HepG2 (cell line): ENCODE data around the gene ZNF653. TPM values are rescaled to one million over a fixed set of nuclear protein-coding genes. Genes with fewer than 3 reads are reported as not detected.

Source experiments
- ELF1 ChIP-seq: sonication (generic); formaldehyde crosslinking; IDR thresholded peaks from 2 replicates; pipeline ENCODE4 v1.4.0; 2020; ENCODE audit warnings: missing genetic modification reagents
- KLF12 ChIP-seq: sonication (generic); formaldehyde crosslinking; IDR thresholded peaks from 2 replicates; pipeline ENCODE4 v1.4.0; 2020; ENCODE audit warnings: missing genetic modification reagents, borderline replicate concordance
- RBAK ChIP-seq: sonication (generic); formaldehyde crosslinking; IDR thresholded peaks from 2 replicates; pipeline ENCODE4 v1.5.1; 2020; ENCODE audit warnings: mild to moderate bottlenecking, missing genetic modification reagents
- SIN3A ChIP-seq: IDR thresholded peaks from 2 replicates; pipeline ENCODE4 v1.6.1; 2011; ENCODE audit warnings: low read depth, mild to moderate bottlenecking, control low read depth, low read length, borderline replicate concordance
- SP2 ChIP-seq: sonication (generic); formaldehyde crosslinking; IDR thresholded peaks from 2 replicates; pipeline ENCODE4 v1.5.1; 2020; ENCODE audit warnings: mild to moderate bottlenecking, missing genetic modification reagents
- ZEB1 ChIP-seq: IDR thresholded peaks from 2 replicates; pipeline ENCODE4 v1.6.1; 2012; ENCODE audit warnings: mild to moderate bottlenecking, low read depth, inconsistent platforms; ENCODE audit not compliant: insufficient replicate concordance
- ZFY ChIP-seq: sonication (generic); formaldehyde crosslinking; IDR thresholded peaks from 2 replicates; pipeline ENCODE4 v1.4.0; 2020; ENCODE audit warnings: missing genetic modification reagents
- ZNF20 ChIP-seq: sonication (generic); formaldehyde crosslinking; IDR thresholded peaks from 2 replicates; pipeline ENCODE4 v1.4.0; 2020; ENCODE audit warnings: mild to moderate bottlenecking, moderate library complexity, missing genetic modification reagents
- ZNF30 ChIP-seq: sonication (generic); formaldehyde crosslinking; IDR thresholded peaks from 2 replicates; pipeline ENCODE4 v1.5.0; 2020; ENCODE audit warnings: mild to moderate bottlenecking, missing genetic modification reagents
- ZNF354B ChIP-seq: sonication (generic); formaldehyde crosslinking; IDR thresholded peaks from 2 replicates; pipeline ENCODE4 v1.8.0; 2022; ENCODE audit warnings: mild to moderate bottlenecking, missing genetic modification reagents
- ZNF709 ChIP-seq: sonication (generic); formaldehyde crosslinking; IDR thresholded peaks from 2 replicates; pipeline ENCODE4 v1.5.0; 2020; ENCODE audit warnings: mild to moderate bottlenecking, missing genetic modification reagents
- ZNF841 ChIP-seq: sonication (generic); formaldehyde crosslinking; IDR thresholded peaks from 2 replicates; pipeline ENCODE4 v1.8.1; 2023; ENCODE audit warnings: missing genetic modification reagents, borderline replicate concordance
- ZNF879 ChIP-seq: sonication (generic); formaldehyde crosslinking; IDR thresholded peaks from 2 replicates; pipeline ENCODE4 v1.8.1; 2023; ENCODE audit warnings: missing genetic modification reagents
- polyA plus RNA-seq, 8 experiments: library from polyadenylated mRNA; depleted of rRNA in 3 of 8; stranded (reverse) in 7 of 8; unstranded in 1 of 8; fragments of >200 nt; fragmentation: Illumina TruSeq in 4 of 8; extraction: Trizol in 4 of 8; gene quantifications; 2 replicates each; pipeline versions ENCODE4 v1.2.1 to v1.2.3, GENCODE V29; 2011 to 2016; ENCODE audit warnings: low read depth in 4 of 8, missing spikeins in 1 of 8, mixed read lengths in 1 of 8; ENCODE audit not compliant: insufficient read depth in 1 of 8
- total RNA-seq, 5 experiments: library from RNA; depleted of rRNA; stranded (reverse); fragments of >200 nt; fragmentation: Illumina TruSeq; extraction: Trizol; gene quantifications; 2 replicates each; pipeline ENCODE4 v1.2.3, GENCODE V29; 2016; ENCODE audit warnings: low read depth in 1 of 5
- TF ChIP-seq, protein P1 (sequence below): sonication (generic); formaldehyde crosslinking; IDR thresholded peaks from 2 replicates; pipeline ENCODE4 v1.4.0; 2020; ENCODE audit warnings: missing genetic modification reagents, borderline replicate concordance
- TF ChIP-seq, protein P2 (sequence below): sonication (generic); formaldehyde crosslinking; conservative IDR thresholded peaks from 2 replicates; pipeline ENCODE4 v1.8.0; 2022; ENCODE audit warnings: missing genetic modification reagents
- TF ChIP-seq, protein P3 (sequence below): sonication (generic); IDR thresholded peaks from 2 replicates; pipeline ENCODE4 v1.6.1; 2016; ENCODE audit warnings: low read depth, borderline replicate concordance
- TF ChIP-seq, protein P4 (sequence below), 2 experiments: sonication (generic) in 1 of 2; formaldehyde crosslinking in 1 of 2; IDR thresholded peaks; 2 replicates each; pipeline versions ENCODE4 v1.6.1 to v1.9.0; 2014 to 2022; ENCODE audit warnings: antibody characterized with exemption in 1 of 2, borderline replicate concordance in 1 of 2, inconsistent platforms in 1 of 2, low read depth in 1 of 2, missing genetic modification reagents in 1 of 2

The ZNF653 gene
- total and polyA plus RNA-seq, 2 of the 13 experiments (the other 11 are each of a cell fraction or from before 2014, with no cell fraction given), result 4.7 to 7.1 TPM

DNA sequence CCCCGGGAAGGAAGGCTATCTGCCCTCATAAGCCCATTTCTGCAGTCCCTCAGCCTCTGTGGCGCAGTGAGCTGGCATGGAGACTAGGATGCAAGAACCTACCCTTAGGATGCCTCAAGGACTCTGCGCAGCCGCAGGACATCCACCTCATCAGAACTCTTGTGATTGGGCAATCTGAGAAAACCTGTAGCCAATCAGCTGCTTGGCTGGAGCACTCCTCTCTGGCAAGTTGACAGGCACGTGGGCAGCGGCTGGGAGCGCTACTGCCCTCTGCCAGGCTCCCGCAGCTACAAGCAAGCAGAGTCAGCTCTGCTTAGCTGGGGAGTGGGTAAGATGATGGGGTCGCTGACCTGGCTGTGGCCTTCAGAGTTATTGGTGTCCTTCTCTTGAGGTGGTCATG is 24.8 kb upstream of the ZNF653 start (continued):
- TF ChIP-seq ZNF20 (CRISPR knock-in tag), result no peak
- no peak for TF ChIP-seq ZNF354B (CRISPR knock-in tag)
- TF ChIP-seq, protein P1, sequence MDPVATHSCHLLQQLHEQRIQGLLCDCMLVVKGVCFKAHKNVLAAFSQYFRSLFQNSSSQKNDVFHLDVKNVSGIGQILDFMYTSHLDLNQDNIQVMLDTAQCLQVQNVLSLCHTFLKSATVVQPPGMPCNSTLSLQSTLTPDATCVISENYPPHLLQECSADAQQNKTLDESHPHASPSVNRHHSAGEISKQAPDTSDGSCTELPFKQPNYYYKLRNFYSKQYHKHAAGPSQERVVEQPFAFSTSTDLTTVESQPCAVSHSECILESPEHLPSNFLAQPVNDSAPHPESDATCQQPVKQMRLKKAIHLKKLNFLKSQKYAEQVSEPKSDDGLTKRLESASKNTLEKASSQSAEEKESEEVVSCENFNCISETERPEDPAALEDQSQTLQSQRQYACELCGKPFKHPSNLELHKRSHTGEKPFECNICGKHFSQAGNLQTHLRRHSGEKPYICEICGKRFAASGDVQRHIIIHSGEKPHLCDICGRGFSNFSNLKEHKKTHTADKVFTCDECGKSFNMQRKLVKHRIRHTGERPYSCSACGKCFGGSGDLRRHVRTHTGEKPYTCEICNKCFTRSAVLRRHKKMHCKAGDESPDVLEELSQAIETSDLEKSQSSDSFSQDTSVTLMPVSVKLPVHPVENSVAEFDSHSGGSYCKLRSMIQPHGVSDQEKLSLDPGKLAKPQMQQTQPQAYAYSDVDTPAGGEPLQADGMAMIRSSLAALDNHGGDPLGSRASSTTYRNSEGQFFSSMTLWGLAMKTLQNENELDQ (CRISPR knock-in tag), result no peak
- no peak for TF ChIP-seq KLF12
- TF ChIP-seq, protein P2, sequence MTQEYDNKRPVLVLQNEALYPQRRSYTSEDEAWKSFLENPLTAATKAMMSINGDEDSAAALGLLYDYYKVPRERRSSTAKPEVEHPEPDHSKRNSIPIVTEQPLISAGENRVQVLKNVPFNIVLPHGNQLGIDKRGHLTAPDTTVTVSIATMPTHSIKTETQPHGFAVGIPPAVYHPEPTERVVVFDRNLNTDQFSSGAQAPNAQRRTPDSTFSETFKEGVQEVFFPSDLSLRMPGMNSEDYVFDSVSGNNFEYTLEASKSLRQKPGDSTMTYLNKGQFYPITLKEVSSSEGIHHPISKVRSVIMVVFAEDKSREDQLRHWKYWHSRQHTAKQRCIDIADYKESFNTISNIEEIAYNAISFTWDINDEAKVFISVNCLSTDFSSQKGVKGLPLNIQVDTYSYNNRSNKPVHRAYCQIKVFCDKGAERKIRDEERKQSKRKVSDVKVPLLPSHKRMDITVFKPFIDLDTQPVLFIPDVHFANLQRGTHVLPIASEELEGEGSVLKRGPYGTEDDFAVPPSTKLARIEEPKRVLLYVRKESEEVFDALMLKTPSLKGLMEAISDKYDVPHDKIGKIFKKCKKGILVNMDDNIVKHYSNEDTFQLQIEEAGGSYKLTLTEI (CRISPR knock-in tag), result no peak
- TF ChIP-seq SIN3A, result peak; percentile 89; the same call in 1 of the 2 replicates
- no peak for TF ChIP-seq ZNF30 (CRISPR knock-in tag)
- peak; percentile 40; the same call in 1 of the 2 replicates for TF ChIP-seq ZFY (CRISPR knock-in tag)
- peak; percentile 41 for TF ChIP-seq SP2
- TF ChIP-seq ELF1 (CRISPR knock-in tag), result no peak
- no peak for TF ChIP-seq ZEB1
- no peak for TF ChIP-seq ZNF841 (CRISPR knock-in tag)
- TF ChIP-seq, protein P3, sequence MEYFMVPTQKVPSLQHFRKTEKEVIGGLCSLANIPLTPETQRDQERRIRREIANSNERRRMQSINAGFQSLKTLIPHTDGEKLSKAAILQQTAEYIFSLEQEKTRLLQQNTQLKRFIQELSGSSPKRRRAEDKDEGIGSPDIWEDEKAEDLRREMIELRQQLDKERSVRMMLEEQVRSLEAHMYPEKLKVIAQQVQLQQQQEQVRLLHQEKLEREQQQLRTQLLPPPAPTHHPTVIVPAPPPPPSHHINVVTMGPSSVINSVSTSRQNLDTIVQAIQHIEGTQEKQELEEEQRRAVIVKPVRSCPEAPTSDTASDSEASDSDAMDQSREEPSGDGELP, result peak; percentile 48; the same call in 1 of the 2 replicates
- TF ChIP-seq, protein P4, sequence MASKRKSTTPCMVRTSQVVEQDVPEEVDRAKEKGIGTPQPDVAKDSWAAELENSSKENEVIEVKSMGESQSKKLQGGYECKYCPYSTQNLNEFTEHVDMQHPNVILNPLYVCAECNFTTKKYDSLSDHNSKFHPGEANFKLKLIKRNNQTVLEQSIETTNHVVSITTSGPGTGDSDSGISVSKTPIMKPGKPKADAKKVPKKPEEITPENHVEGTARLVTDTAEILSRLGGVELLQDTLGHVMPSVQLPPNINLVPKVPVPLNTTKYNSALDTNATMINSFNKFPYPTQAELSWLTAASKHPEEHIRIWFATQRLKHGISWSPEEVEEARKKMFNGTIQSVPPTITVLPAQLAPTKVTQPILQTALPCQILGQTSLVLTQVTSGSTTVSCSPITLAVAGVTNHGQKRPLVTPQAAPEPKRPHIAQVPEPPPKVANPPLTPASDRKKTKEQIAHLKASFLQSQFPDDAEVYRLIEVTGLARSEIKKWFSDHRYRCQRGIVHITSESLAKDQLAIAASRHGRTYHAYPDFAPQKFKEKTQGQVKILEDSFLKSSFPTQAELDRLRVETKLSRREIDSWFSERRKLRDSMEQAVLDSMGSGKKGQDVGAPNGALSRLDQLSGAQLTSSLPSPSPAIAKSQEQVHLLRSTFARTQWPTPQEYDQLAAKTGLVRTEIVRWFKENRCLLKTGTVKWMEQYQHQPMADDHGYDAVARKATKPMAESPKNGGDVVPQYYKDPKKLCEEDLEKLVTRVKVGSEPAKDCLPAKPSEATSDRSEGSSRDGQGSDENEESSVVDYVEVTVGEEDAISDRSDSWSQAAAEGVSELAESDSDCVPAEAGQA (IDR thresholded peaks at IDR 0.05; ENCODE audit: low read depth), result no peak
- TF ChIP-seq, protein P4 (CRISPR knock-in tag; IDR thresholded peaks at IDR 0.05; ENCODE audit: borderline replicate concordance), result no peak
- no peak for TF ChIP-seq ZNF709 (CRISPR knock-in tag)
- no peak for TF ChIP-seq ZNF879 (CRISPR knock-in tag)
- TF ChIP-seq RBAK (CRISPR knock-in tag), result no peak
